Measurements from ENCODE around the gene CACNA1C.
"Not testable (repeated sequence)": the region's sequence is repeated elsewhere in the genome, so short reads cannot be mapped to it uniquely, and the experiment has no call there.

CACNA1C gene

DNA sequence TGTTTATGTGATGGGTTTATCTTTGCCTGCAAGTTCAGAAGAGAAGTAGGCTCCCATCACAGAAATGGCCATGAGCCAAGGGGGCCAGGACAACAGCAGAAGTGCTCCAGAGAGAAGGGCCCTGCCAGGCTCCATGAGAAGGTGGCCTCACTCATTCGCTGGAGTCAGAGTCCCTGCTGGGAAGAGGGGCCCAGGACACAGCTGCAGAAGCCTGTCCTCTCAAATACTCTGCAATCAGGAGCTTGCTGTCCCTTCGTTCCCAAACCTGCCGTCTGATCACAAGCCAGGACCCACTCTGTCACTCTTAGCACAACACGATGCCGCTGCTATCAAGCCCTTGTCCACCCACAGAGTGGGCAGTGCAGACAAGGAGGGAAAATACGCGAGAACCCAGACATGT is 435.8 kb downstream of the CACNA1C start:
- no peak for DNase-seq (ENCODE audit: low read depth)

- DNase-seq (ENCODE audit: low read depth) = no peak
Observed at GRCh38 chr12:2489275-2489674, 436.5 kb downstream of the CACNA1C start.

DNA sequence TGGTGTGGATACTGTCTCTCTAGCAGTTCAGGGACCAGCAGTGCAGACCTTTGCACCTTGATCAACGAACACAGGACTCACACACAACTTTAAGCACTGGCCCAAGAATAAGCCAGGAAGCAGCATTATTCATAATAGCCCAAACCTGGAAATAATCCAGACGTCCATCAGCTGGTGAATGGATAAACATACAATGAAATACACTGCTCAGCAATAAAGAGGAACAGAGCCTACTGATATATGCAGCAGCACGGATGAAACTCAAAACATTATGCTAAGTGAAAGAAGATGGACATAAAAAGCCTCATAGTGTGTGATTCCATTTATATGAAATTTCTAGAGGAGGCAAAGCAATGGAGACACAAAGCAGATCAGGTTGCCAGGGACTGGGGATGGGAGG is 438.0 kb downstream of the CACNA1C start:
- DNase-seq (ENCODE audit: low read depth) = no peak

DNA sequence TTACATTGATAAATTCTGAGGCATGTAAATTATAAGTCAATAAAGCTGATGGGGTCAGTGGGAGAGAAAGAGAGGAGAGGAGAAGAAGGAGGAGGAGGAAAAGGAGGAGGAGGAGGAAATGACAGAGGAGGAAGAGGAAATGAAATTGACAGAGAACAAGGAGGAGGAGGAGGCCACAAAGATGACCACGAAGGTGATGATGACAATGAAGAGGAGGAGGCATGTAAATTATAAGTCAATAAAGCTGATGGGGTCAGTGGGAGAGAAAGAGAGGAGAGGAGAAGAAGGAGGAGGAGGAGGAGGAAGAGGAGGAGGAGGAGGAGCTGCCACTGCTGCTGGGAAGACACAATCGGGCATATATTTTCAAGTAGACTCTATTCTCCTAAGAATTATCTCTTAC is 438.6 kb downstream of the CACNA1C start:
- not testable (repeated sequence) for DNase-seq (ENCODE audit: low read depth)

DNA sequence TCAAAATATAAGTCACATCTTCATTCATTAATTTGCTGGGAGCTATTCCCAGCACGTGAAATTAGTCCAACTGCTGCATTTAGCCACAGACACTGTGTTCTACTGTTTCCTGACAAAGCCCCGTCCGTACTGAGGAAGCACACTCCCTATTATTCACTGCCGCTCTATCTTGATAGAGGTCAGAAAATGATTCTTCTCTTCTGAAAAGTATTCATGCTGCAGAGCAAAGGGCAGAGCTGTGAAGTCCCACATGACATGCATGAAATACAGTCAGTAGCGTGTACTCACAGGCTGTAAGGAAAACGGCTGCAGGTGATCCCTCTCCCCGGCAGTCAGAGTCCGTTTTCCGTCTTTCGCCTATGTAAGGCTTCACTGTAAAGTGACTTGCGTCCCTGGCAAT is 439.4 kb downstream of the CACNA1C start:
- no peak for DNase-seq (ENCODE audit: low read depth)

GRCh38 chr12:2493086-2493485 is 440.3 kb downstream of the CACNA1C start:
- DNase-seq (ENCODE audit: low read depth) = no peak

DNA sequence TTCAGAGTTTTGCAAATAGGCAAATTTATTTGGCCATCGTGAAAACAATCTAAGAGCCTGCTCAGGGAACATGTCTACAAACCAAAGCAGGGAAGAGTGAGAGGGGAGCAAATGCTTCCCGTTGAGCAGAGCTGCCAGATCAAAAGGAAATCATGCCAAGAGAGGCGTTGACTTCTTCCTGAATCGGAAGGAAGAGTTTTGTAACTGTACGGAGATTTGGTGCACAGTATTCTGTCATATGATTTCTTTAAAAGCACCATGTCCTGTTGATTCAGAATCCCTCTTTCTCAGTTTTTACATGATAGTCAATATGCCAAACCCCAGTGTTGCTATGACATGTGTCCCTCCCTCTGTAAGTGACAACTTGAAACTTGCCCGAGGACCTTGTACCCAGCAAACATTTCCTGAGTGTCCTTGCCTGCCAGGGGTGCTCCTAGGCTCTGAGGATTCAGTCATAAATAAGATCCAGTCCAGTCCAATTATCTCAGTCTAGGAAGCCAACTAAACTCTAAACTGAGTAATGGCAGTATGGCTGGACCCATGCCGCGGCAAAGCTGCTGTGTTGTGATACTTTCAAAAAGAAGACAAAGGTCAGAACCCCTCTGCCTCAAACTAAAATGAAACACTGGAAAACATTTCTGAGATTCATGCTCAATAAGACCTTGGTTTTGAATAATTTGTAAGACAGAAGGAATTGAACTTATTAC is 441.9 kb downstream of the CACNA1C start:
- no peak for DNase-seq (ENCODE audit: low read depth)

DNA sequence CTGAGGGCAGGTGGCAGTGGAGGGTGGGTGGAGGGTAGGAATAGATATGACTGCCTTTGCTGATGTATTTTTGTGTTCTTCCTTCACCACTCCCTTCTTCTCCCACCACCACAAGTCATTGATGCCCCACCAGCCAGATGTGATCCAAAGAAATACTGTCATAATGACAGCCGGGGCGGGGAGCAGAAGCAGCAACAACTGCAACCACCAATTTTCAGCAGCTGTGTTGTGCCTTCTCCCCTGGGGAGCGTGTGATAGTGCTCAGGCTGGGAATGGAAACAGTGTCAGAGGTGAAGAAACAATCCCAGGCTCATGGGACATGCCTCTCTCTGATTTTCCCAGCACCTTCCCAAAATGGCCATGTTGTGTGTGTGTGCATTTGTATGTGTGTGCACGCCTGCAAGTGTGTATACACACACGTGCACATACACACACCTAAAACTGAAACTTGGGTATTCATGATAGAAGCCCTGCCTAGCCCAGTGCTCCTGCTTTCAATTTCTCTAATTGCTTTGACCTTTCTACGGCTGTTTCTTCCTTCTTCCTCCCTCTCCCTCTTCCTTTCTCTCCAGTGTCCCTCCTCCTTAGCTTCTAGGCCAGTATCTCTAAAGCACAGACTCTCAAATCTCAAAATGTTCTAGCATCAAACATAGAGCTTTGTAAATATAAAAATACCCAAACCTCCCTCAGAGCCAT is 442.8 kb downstream of the CACNA1C start:
- DNase-seq (ENCODE audit: low read depth) = no peak

DNA sequence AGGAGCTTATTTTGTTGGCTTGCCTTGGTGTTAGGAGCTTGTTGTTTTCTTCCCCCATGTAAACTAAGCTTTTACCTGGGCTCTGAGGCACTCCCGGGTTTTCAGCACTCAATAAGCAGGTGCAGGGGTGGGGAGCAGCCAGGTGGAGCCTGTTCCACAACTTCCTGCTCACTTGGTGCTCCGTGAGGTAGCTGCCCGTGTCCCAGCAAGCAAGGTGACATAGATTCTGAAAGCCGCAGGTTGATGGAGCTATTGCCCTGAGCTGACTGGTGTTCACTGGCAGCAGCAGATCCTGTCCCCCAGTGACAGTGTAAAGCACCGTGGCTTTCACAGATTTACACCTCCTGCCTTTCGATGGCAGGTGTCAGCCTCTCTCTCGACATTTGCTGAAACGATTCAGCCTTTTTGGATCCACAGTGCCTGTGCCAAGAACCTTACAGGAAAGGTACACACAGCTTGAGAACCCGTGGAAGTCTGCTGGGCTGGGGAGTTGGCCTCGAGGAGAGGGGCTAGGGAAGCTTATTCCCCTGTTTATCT is 446.2 kb downstream of the CACNA1C start:
- DNase-seq (ENCODE audit: low read depth) = no peak

- no peak for DNase-seq (ENCODE audit: low read depth)
Observed at GRCh38 chr12:2501464-2502191, 448.8 kb downstream of the CACNA1C start.

GRCh38 chr12:2503036-2503435 is 450.2 kb downstream of the CACNA1C start:
- no peak for DNase-seq (ENCODE audit: low read depth)

DNA sequence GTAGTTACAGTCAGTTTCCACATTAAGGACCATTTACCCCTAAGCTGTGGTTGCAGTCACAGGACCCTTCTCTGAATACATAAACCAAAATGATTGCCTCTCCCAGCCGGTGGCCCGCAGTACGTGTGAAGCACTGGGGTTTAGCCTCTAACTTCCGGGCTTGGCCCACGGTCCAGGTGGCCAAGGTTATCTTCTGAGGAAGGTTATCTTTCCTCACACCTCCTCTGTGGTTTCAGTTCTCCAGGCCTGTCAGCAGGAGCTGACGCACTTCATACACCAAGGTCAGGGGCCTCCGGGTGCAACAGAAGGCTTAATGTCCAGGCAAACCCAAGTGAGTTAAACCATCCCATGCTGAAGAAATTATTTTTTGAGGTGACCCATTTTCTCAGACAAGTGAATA is 451.0 kb downstream of the CACNA1C start:
- no peak for DNase-seq (ENCODE audit: low read depth)

DNA sequence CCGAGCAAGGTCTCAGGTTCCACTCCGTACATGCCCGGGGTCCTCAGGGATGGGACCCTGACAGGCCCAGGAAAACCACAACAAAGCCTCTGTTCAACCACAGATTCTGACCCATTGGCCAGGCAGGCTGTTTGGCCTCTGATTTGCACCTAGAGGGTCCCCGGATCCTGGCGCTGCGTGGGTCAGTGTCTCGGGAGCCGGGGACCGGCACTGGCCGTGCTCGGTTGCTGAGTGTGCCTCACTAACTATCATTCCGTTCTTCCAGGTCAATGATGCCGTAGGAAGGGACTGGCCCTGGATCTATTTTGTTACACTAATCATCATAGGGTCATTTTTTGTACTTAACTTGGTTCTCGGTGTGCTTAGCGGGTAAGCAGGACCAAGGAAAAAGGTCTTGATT is 451.8 kb downstream of the CACNA1C start:
- DNase-seq (ENCODE audit: low read depth) = no peak

DNA sequence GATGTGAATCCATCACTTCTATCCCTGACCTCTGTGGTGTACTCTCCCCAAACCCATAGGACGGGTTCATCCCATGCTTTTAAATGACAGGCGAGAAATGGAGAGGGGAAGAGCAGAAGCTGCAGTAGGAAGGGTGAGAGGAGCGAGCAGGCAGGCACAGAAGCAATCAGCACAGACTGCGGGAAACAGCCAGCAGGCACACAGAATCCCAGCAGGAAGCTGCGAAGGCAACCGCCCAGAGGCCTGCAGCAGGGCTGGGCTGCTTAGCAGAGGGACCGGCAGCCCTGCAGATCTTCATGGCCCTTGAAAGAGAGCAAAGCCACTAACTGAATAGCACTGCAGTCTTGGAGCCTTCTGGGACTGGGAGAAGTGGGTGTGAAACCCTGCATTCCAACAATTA is 455.0 kb downstream of the CACNA1C start:
- no peak for DNase-seq (ENCODE audit: low read depth)

- DNase-seq (ENCODE audit: low read depth) = no peak
Observed at GRCh38 chr12:2509137-2509536, 456.4 kb downstream of the CACNA1C start.

GRCh38 chr12:2510045-2510444 is 457.3 kb downstream of the CACNA1C start:
- no peak for DNase-seq (ENCODE audit: low read depth)

DNA sequence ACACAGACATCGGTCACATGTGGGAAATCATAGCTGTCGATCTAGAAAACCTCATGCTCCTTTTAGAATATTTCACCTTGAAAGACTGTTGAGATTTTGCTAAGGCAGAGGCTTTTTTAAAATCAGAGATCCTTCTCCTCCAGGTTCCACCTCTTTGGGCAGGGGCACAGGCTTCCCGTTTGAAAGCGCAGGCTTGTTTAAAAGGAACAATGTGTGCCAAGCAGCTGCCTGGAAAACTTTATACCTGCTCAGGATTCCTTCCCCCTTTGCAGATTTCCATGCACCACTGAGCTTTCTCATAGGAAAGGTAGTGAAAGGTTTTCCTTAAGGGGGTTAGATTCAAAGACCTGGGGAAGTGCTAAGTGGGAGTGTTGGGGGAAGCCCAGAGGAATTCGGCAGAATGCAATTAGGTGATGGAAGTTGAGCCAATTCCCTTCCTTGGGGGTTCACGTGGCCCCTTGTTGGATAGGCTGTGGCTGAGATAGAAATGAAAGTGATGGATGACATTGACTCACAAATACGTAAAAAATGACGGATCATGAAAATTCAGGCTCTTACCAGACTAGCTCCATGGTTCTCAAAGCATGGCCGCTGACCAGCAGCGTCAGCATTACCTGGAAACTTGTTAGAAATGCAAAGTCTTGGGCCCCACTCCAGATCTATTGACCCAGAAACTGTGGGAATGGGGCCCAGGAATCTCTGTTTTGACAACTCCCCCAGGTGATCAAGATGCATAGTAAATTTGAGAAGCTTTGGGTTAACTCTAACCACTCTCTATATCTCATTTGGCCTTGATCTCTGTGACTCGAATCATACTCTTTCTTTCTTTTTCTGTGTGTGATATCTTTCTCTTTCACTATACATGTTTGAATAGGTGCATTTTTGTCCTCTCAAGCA is 460.6 kb downstream of the CACNA1C start:
- DNase-seq (ENCODE audit: low read depth) = no peak

GRCh38 chr12:2514038-2514340 is 461.2 kb downstream of the CACNA1C start:
- no peak for DNase-seq (ENCODE audit: low read depth)

DNA sequence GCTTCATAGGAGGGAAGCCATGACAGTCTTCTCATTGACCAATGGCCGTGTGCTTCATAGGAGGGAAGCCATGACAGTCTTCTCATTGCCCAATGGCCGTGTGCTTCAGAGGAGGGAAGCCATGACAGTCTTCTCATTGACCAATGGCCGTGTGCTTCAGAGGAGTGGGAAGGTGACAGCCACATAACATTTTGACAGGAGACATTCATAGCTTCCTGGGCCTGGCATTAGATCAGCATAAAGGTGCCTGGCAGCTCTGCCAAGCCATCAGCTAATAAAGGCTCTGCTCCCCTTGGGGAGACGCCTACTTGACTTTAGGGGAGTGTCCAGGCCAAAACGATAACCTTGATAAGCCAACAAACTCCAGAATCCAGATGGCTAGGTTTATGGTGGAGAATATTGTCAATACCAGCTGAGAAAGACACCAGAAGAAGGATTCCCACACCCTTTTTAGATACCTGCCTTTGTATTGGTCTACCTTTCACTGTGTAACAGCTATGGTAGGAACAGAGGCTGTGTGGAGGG is 468.0 kb downstream of the CACNA1C start:
- no peak for DNase-seq (ENCODE audit: low read depth)

- no peak for DNase-seq (ENCODE audit: low read depth)
Observed at GRCh38 chr12:2523317-2523716, 470.5 kb downstream of the CACNA1C start.

GRCh38 chr12:2523844-2524243 is 471.1 kb downstream of the CACNA1C start:
- no peak for DNase-seq (ENCODE audit: low read depth)

DNA sequence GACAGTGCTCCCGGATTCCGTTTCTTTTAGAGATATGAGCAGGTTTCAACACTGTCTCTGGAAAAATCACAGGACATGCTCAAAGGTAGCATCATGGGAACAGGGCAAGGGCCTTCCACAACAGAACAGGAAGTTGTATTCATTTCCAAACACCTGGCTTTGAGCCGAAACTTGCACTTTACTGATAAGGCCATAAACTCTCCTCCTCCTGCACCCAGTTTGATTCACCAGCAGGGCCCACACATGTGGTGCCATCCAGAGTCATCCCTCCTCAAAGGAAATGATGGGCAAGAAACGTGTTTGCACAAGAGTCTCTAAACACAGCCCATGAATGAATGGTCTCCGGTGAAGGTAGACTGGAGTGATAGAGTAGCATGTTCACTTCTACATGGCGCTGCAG is 473.6 kb downstream of the CACNA1C start:
- no peak for DNase-seq (ENCODE audit: low read depth)

Data from non-pigmented ciliary epithelial cell (primary cell).